SU-DHL-6 (cell line): ENCODE results near the gene TTLL11.

Source experiments
- H2AFZ ChIP-seq: fragments of 200-600 bp; sonication (generic); 2 replicates; pipeline ENCODE4 v1.6.1; 2014; ENCODE audit warnings: low read depth, mild to moderate bottlenecking, moderate library complexity, mixed read lengths, antibody characterized with exemption, low read length; ENCODE audit not compliant: severe bottlenecking
- H3F3A ChIP-seq: fragments of 200-600 bp; shearing (Covaris generic); 2 replicates; pipeline ENCODE4 v1.6.0; 2016; ENCODE audit warnings: antibody characterized with exemption, mild to moderate bottlenecking; ENCODE audit not compliant: insufficient read depth
- H3K27ac ChIP-seq: fragments of 200-600 bp; sonication (generic); 2 replicates; pipeline ENCODE4 v1.5.1; 2016; ENCODE audit warnings: low read depth, mild to moderate bottlenecking, low read length, moderate library complexity, mixed read lengths
- H3K27me3 ChIP-seq: fragments of 200-600 bp; sonication (generic), shearing (Covaris generic); 2 replicates; pipeline ENCODE4 v1.6.0; 2014; ENCODE audit warnings: mild to moderate bottlenecking, low read length
- H3K36me3 ChIP-seq: fragments of 200-600 bp; sonication (generic); 2 replicates; pipeline ENCODE4 v1.6.1; 2014; ENCODE audit warnings: mild to moderate bottlenecking, low read length, mixed read lengths
- H3K4me2 ChIP-seq: fragments of 300-600, 200-600 bp; shearing (Covaris generic), sonication (generic); 2 replicates; pipeline ENCODE4 v1.6.0; 2014; ENCODE audit warnings: low read length, low read depth, mild to moderate bottlenecking; ENCODE audit not compliant: poor library complexity, severe bottlenecking
- H3K4me3 ChIP-seq: fragments of 200-600 bp; sonication (generic); 2 replicates; pipeline ENCODE4 v1.5.1; 2014; ENCODE audit warnings: antibody characterized with exemption, low read length, mild to moderate bottlenecking, mixed read lengths; ENCODE audit not compliant: insufficient read depth, poor library complexity, severe bottlenecking
- H3K79me2 ChIP-seq: fragments of 200-600 bp; sonication (generic); 2 replicates; pipeline ENCODE4 v1.6.1; 2014; ENCODE audit warnings: mild to moderate bottlenecking, low read length, moderate library complexity; ENCODE audit not compliant: insufficient read depth
- H3K9ac ChIP-seq: fragments of 200-600 bp; sonication (generic); 2 replicates; pipeline ENCODE4 v1.7.0; 2014; ENCODE audit warnings: mild to moderate bottlenecking, low read length
- H3K9me2 ChIP-seq: fragments of 200-600 bp; sonication (generic); replicated peaks from 2 replicates; pipeline ENCODE4 v1.6.1; 2014; ENCODE audit warnings: low read length; ENCODE audit not compliant: insufficient read depth
- H3K9me3 ChIP-seq: fragments of 200-600 bp; sonication (generic); 2 replicates; pipeline ENCODE4 v1.6.1; 2014; ENCODE audit warnings: low read length, mixed read lengths; ENCODE audit not compliant: insufficient read depth
- H4K20me1 ChIP-seq: fragments of 200-600 bp; sonication (generic); 2 replicates; pipeline ENCODE4 v1.6.1; 2014; ENCODE audit warnings: low read depth, mild to moderate bottlenecking, antibody characterized with exemption, low read length, moderate library complexity, mixed read lengths
- EZH2phosphoT487 ChIP-seq: fragments of 200-600 bp; sonication (generic), shearing (Covaris generic); conservative IDR thresholded peaks from 2 replicates; pipeline ENCODE4 v1.6.1; 2018; ENCODE audit warnings: mild to moderate bottlenecking, antibody characterized with exemption, low read length, moderate library complexity, mixed read lengths
- TF ChIP-seq, protein P1 (sequence below): fragments of 200-600 bp; sonication (generic); IDR thresholded peaks from one replicate; pipeline ENCODE4 v1.5.1; 2017; ENCODE audit warnings: antibody characterized with exemption, mild to moderate bottlenecking, low read length, moderate library complexity; ENCODE audit not compliant: insufficient read depth, poor library complexity, severe bottlenecking

TTLL11 gene

GRCh38 chr9:122121391-122121790 is 28.3 kb upstream of the TTLL11 start:
- no peaks in the 10 kb centered on the region for H3K27me3 ChIP-seq
- no peaks in the 10 kb centered on the region for H3K79me2 ChIP-seq
- no peaks in the 10 kb centered on the region for H4K20me1 ChIP-seq
- no peaks in the 10 kb centered on the region for H3K36me3 ChIP-seq
- H3K9me3 ChIP-seq: no peaks in the 10 kb centered on the region
- H3K9ac ChIP-seq: no peak overlapping the region
- TF ChIP-seq, protein P1, sequence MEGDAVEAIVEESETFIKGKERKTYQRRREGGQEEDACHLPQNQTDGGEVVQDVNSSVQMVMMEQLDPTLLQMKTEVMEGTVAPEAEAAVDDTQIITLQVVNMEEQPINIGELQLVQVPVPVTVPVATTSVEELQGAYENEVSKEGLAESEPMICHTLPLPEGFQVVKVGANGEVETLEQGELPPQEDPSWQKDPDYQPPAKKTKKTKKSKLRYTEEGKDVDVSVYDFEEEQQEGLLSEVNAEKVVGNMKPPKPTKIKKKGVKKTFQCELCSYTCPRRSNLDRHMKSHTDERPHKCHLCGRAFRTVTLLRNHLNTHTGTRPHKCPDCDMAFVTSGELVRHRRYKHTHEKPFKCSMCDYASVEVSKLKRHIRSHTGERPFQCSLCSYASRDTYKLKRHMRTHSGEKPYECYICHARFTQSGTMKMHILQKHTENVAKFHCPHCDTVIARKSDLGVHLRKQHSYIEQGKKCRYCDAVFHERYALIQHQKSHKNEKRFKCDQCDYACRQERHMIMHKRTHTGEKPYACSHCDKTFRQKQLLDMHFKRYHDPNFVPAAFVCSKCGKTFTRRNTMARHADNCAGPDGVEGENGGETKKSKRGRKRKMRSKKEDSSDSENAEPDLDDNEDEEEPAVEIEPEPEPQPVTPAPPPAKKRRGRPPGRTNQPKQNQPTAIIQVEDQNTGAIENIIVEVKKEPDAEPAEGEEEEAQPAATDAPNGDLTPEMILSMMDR: no peak
- no peak for TF ChIP-seq EZH2phosphoT487
- no peaks in the 10 kb centered on the region for H3K9me2 ChIP-seq
- no peak overlapping the region for H3K4me3 ChIP-seq
- H2AFZ ChIP-seq: no peak overlapping the region
- no peak overlapping the region for H3K4me2 ChIP-seq
- no peaks in the 10 kb centered on the region for H3F3A ChIP-seq
- no peak overlapping the region for H3K27ac ChIP-seq

DNA sequence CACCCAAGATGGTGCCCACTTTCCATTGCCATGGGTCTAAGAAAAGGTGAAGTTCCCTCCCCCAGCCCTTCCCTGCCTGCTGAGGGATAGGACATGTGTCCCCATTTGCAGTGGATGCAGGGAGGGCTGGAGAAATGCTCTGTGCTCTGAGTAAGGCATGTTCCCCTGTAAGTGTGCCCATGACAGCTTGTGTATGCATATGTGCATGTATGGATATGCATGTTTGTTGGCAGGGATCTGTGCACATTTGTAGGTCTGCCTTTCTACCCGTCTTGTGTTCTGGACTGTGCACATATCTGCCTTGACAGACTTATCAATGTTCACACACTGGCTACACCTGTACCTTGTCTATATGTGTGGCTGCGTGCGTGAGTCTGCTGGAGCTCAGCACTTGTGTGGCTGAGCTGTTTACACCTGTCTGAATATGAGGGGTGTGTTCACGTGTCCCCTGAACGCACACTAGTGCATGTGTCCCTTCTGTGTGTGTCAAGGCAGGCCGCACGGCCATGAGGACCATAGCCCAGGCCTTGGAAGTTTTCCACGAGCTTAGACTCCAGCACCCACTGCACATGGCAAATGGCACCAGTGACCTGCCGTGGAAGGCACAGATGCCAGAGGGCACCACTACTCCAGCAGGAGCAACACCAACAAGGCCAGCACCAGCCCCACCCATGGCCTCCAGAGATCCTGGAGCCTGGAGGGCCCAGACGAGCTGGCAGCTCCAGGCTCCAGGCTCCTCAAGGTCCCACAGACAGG is 27.4 kb upstream of the TTLL11 start:
- Histone ChIP-seq H3K4me2 (no peak overlapping the region), H3K9me3 (no peaks in the 10 kb centered on the region)

DNA sequence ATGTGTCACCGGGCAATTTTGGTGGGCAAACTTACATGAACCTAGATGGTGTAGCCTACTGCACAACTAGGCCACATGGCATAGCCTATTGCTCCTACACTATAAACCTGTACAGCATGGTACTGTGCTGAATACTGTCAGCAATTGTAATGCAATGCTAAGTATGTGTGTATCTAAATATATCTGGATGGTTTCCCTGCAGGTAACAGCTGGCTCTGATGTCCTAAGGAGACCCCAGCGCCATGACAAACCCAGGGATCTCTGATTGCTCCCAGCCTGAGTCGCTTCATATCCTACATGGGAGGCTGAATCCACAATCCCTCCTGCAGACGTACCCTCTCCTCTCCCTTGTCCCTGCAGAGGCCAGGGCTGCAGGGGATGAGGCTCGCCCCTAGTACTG is 26.6 kb upstream of the TTLL11 start:
- H3K4me3 ChIP-seq: no peak overlapping the region
- H3F3A ChIP-seq: no peaks in the 10 kb centered on the region
- no peaks in the 10 kb centered on the region for H3K27me3 ChIP-seq
- H4K20me1 ChIP-seq: no peaks in the 10 kb centered on the region
- H3K9ac ChIP-seq: no peak overlapping the region
- H2AFZ ChIP-seq: no peak overlapping the region
- no peaks in the 10 kb centered on the region for H3K9me2 ChIP-seq
- no peak for TF ChIP-seq EZH2phosphoT487
- TF ChIP-seq, protein P1: no peak
- no peaks in the 10 kb centered on the region for H3K36me3 ChIP-seq
- H3K9me3 ChIP-seq: no peaks in the 10 kb centered on the region
- no peak overlapping the region for H3K27ac ChIP-seq
- H3K79me2 ChIP-seq: no peaks in the 10 kb centered on the region
- no peak overlapping the region for H3K4me2 ChIP-seq

More for the DNA sequence above, 27.4 kb upstream of the TTLL11 start:
- Histone ChIP-seq H4K20me1 (no peaks in the 10 kb centered on the region), H3K27me3 (no peaks in the 10 kb centered on the region), H3F3A (no peaks in the 10 kb centered on the region), H3K9me2 (no peaks in the 10 kb centered on the region), H2AFZ (no peak overlapping the region), H3K4me3 (no peak overlapping the region), H3K79me2 (no peaks in the 10 kb centered on the region), H3K9ac (no peak overlapping the region), H3K36me3 (no peaks in the 10 kb centered on the region), H3K27ac (no peak overlapping the region)
- TF ChIP-seq, protein P1: no peak
- TF ChIP-seq EZH2phosphoT487: no peak
